Glomerular endothelial cell (primary cell): ENCODE results near the gene ADIG. TPM values are rescaled to one million over a fixed set of nuclear protein-coding genes. Genes with fewer than 3 reads are reported as not detected.
"Not testable (repeated sequence)": the region's sequence is repeated elsewhere in the genome, so short reads cannot be mapped to it uniquely, and the experiment has no call there.

ENCODE experiments used
- DNase-seq: peaks from one replicate; pipeline ENCODE4 v3.0.0-alpha.2; 2011; ENCODE audit warnings: low read depth, low spot score; ENCODE audit errors: extremely low read depth
- total RNA-seq: library from RNA; depleted of rRNA; stranded (reverse); fragments of >200 nt; gene quantifications from 2 replicates; pipeline ENCODE4 v1.2.3, GENCODE V29; 2015

ADIG gene
- total RNA-seq, 1 donor from 2014 or later, result not detected

DNA sequence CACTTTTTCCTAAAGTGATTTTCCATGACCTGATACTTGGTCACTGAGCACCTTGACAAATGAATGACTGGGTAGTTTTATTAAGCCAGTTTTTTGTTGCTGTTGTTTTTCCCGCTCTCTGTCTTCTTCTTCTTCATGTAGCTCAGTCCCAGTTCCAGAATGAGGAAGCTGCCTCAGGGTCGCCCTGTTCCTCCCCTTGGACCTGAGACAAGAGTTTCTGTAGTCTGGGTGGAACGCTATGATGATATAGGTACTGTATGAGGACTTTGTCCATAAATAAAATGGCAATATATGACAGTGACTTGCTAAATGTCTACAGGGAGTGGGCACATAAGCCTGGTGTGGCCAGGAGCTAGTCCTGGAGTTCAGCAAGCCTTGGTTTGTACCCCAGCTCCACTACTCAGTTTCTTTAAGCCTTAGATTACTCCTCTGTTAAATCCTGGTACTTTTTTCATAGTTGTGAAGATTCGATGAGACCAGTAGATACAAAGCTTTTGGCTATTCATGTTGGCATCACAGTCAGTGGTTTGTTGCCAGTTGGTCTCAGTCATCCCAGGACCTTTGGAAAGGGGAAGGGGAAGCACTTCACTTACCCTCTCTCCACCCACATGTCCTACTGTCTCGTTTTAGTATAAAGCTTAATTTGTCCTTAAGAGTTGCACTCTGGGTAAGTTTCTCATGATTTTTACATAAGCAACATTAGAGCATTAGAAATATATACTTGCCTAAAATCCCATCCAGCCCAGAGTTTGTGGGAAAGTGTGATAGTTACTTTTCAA is 11.1 kb upstream of the ADIG start:
- DNase-seq, result no peak

DNA sequence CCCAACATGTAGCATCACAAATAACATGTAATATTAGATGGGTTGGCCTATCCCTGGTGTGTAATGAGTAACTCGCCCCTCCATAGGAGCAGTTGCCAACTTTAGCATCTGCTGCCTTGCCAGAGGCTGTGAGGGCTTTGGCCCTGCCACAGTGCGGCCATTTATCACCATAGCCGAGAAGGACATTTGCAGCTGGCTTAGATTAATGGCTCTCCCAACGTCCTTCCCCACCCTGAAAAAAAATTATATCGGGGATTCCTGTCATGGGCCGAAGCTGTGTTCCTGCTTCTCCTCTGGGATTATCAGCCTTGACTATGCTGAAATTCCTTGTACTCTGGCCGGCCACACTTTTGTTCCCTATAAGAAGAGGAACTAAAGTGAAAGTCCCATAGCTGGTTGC is 7.6 kb upstream of the ADIG start:
- DNase-seq, result no peak

DNA sequence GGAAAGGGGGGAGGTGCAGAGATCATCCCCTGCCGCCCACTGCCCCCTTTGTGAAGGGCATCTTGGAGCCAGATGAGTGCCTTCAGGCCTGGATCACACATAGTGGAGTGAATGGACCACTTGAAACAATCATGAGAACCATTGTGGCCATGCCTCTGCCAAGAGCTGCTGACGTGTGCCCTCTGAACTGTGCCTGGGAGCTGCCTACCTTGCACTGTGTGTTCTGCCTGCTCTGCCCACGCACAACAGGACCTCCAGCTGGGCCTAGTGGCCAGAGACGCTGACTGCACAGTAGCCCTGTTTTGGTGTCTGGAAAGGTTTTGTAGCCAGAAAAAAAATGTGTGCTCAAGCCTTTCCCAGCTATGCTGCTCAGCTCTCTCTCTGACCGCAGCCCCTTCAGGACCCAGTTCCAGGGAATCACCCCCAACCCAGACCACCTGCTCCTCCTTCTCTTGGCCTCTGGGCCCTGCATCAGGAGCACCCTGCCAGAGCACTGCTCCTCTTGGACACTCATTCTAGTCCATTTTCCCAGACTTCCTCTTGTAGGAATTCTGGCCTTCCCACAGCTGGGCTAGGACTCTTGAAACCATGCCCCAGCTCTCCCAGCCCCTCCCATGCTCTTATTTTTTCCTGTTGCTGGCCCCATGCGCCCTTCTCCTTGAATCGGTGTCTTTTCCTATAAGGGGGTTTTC is 1.6 kb upstream of the ADIG start:
- DNase-seq, result no peak

GRCh38 chr20:38579921-38580320 is 1.1 kb upstream of the ADIG start:
- DNase-seq, result no peak

DNA sequence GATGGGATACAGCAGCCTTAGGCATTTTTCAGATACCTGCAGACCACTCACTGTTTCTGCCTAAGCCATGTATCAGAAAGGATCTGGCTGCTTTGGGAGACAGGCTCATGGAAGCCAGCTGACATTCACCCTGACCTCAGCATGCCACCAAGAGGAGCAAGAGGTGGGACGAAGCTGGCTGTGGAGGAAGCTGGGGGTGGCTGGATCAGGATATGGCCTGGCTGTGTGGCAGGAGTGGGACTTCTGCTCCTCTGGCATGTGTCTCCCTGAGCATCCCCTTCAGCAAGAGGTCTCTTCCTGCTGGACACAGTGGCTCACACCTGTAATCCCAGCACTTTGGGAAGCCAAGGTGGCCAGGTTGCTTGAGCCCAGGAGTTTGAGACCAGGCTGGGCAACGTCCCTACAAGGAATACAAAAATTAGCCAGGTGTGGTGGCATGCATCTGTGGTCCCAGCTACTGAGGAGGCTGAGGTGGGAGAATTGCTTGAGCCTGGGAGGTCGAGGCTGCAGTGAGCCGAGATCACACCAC is 897 bp downstream of the ADIG start:
- no peak for DNase-seq

DNA sequence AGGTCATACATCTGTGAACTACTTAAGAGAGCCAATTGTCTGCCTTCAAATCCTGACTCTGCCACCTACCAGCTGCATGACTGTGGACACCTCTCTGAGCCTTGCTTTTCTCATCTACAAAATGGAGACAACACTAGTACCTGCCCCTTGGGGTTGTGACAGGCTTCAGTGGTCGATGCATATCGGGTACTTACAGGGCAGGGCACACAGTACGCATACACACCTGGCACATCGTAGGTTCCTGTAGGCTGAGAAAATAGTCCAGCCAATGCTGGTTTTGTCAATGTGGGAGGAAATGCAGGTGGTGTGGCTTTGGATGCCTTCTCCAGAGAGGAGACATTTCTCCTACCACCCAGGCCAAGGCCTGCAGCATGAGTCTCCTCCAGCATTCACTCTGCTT is 2.3 kb downstream of the ADIG start:
- DNase-seq, result no peak

- DNase-seq, result no peak
Measured at GRCh38 chr20:38584099-38584763, 3.2 kb downstream of the ADIG start.

DNA sequence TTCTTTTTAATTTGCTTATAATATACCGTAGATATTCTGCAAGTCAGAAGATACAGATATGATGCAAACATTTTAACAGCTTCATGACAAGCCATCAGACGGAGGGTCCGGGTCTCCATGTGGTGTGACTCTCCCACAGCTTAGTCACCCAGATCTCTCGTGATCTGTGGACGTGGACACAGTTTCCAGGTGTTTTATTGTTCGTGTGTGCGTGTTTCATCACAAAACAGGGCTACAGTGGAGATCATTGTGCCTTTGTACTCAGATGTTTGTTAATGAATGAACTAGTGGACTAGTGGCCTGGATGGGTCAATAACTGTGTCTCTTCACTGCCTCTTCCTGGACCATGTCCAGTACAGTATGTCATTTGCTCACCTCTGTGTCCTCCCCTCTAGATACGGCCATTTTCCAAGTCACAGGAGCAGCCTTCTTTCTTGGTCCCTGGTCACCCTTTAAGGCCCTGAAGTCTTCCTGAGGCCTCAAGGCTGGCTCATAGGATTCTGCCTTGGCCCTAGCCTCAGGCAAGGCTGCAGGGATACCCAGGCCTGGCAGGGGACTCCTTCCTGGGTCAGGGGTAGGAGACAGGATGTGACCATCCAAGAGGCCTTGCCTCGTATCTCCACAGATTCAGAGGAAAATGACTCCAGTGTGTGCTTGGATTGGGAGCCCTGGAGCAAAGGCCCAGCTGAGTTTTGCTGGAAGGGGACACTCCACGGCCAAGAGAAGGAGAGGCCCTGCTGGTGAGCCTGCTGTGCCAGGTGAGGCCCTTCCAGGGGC is 4.6 kb downstream of the ADIG start:
- DNase-seq, result no peak

- no peak for DNase-seq
Measured at GRCh38 chr20:38586181-38586525, 5.2 kb downstream of the ADIG start.

GRCh38 chr20:38588303-38588702 is 7.3 kb downstream of the ADIG start:
- DNase-seq, result no peak

DNA sequence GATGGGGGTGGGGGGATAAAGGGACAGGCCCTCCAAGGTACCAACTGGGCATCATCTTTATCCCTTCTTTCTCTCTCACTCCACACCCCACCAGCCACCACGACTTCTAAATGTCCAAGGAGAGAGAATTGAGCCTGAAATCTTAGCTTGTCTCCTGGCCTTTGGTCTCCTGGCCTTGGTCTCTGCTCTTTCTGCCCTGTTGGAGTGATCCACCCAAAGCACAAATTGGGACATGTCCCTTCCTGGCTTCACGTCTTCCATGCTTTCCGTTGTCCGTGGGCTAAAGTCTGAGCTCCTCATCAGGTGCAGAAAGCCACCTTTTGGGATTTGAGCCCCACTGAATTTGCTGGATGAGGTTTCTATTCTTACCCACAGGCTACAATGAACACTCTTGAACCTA is 8.4 kb downstream of the ADIG start:
- no peak for DNase-seq

DNA sequence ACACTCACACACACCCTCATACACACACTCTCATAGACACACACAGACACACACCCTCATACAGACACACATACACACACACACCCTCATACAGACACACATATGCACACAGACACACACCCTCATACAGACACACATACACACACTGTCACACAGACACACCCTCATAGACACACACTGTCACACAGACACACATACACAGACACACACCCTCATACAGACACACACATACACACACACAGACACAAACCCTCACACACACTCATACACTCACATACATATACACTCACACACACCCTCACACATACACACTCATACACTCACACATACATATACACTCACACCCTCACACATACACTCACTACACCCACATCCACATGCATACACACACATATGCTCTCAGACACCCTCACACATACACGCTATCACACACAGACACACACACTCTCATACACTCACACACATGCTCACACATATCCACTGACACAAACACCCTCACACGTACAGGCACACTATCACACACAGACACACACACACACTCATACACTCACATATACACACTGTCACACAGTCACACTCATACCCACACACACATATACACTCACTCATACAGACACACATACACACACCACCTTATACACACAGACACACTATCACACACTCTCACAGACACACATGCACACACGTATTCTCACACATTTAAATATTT is 9.1 kb downstream of the ADIG start:
- no peak for DNase-seq

DNA sequence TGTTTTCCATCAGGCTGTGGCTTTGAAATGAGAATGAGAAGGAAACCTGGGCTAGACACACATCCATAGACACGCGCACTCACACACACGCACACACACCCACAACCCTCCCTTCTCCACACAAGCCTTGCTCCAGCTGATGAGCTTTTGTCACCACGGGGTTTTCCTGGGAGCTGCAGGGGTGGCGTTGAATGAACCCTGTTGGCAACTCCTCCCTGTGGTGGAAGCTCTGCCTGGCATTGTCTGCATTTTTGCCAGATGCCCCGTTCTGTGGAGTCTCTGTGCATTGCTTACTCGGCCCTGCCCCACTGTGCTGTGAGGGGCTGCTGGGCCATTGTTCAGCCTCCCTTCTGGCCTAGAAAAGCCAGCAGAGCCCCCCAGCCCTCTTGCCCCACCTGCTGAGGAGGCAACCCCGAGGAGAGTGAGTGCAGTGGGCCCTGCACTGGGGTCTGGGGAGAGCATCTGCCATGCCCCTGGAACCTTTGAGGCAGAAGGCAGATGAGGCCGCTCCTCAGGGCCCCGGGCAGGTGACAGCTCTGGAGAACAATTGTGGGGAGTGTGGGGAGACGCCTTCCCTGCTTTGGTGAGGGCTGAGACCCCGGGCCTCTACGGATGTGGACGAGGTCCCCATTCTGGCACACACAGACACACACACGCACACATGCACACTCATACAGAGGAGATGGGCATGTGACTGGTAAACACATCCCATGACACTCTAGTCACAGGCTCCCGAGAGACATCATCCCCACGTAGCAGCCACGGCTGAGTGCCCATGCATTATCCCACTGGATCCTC is 9.9 kb downstream of the ADIG start:
- no peak for DNase-seq

DNA sequence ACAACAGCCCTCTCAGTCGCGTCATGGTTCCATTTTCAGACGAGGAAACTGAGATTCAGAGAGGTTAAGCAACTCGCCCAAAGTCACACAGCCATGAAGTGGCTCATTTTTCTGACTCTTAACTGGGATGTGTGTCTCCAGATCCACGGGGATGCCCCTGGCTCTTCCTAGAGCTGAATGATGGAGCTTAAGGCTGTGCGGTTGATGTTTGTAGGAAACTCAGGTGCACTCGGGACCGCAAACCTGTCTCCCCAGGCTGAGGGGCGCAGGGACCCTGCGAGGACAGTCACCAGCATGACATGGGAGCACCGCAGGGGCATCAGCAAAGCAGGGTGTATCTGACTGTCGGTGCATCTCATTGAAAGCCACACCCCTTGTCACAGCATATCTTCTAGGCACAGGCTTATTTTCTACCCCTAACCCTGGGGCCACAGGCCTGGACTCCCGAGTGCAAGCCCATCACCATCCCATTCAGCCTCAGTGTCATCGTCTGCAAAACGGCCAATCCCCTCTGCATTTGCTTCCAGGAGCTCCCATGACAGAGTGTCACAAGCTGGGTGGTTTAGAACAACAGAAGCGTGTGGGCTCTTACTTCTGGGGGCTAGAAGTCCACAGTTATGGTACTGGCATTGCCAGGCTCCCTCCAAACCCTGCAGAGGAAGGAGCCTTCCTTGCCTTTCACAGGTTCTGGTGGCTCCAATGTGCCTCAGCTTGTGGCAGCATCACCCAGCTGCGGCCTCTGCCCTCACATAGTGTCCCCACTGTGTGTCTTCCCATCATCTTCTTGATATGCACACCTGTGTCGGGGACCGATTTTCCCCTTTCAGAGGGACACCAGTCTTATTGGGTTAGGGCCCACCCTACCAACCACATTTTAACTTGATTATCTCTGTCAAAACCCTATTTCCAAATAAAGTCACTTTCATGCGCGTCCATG is 10.7 kb downstream of the ADIG start:
- DNase-seq, result no peak

DNA sequence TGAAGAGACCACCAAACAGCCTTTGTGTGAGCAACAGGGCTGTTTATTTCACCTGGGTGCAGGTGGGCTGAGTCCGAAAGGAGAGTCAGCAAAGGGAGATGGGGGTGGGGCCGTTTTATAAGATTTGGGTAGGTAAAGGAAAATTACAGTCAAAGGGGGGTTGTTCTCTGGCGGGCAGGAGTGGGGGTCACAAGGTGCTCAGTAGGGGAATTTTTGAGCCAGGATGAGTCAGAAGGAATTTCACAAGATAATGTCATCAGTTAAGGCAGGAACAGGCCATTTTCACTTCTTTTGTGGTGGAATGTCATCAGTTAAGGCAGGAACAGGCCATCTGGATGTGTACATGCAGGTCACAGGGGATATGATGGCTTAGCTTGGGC is 11.4 kb downstream of the ADIG start:
- DNase-seq, result not testable (repeated sequence)

GRCh38 chr20:38594281-38594680 is 13.3 kb downstream of the ADIG start:
- not testable (repeated sequence) for DNase-seq

- DNase-seq, result not testable (repeated sequence)
Measured at GRCh38 chr20:38595886-38596285, 14.9 kb downstream of the ADIG start.

DNA sequence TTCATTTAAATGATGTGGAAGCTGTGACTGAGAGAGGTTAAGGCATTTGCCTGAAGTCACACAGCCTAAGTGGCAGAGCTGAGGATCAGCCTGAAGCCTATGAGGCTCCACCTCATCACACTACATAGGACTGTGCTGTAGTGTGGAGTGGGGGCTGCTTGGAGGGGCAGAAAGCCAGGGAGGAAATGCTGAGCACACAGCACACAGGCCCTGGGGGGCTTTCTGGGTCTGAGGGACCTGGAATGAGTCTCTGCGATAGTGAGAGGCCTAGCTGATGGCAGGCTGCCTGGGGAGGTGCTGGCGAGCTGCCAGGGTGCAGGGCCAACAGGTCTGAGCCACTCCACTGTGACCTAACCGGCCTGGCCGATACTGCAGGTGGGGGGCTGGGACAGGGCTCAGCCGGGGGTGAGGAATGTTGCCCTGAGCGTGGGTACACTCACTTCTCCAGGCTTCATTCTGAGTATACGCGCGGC is 18.4 kb downstream of the ADIG start:
- DNase-seq, result no peak
